ENCODE results near the gene SNX10.
"Not testable (repeated sequence)": the region's sequence is repeated elsewhere in the genome, so short reads cannot be mapped to it uniquely, and the experiment has no call there.

Gene SNX10

GRCh38 chr7:26291699-26292538 is at the start of gene SNX10:
Gene SNX10, plus strand, starts transcription at chr7:26291862. Its CDS starts 54,581 bp downstream, at chr7:26346443.
- peak; percentile 46 to 47 for DNase-seq (ENCODE audit: low read depth in 1 of 2, low spot score in 1 of 2)

- no peak for DNase-seq (ENCODE audit: low read depth in 1 of 2, low spot score in 1 of 2)
These were observed 46.5 kb upstream of the SNX10 start for GRCh38 chr7:26245150-26245549.

- no peak for DNase-seq (ENCODE audit: low read depth in 1 of 2, low spot score in 1 of 2)
These were observed 41.4 kb upstream of the SNX10 start for GRCh38 chr7:26250239-26250638.

- not testable (repeated sequence) for DNase-seq (ENCODE audit: low read depth in 1 of 2, low spot score in 1 of 2)
These were observed 29.8 kb upstream of the SNX10 start for GRCh38 chr7:26261866-26262265.

GRCh38 chr7:26265065-26265464 is 26.6 kb upstream of the SNX10 start:
- DNase-seq (ENCODE audit: low read depth in 1 of 2, low spot score in 1 of 2) = no peak

- DNase-seq (ENCODE audit: low read depth in 1 of 2, low spot score in 1 of 2) = no peak
These were observed 26.1 kb upstream of the SNX10 start for GRCh38 chr7:26265499-26266075.

GRCh38 chr7:26267601-26268166 is 24.0 kb upstream of the SNX10 start:
- DNase-seq (ENCODE audit: low read depth in 1 of 2, low spot score in 1 of 2) = no peak

GRCh38 chr7:26275213-26275612 is 16.4 kb upstream of the SNX10 start:
- DNase-seq (ENCODE audit: low read depth in 1 of 2, low spot score in 1 of 2) = no peak

- DNase-seq (ENCODE audit: low read depth in 1 of 2, low spot score in 1 of 2) = no peak
These were observed 12.9 kb upstream of the SNX10 start for GRCh38 chr7:26278770-26279169.

- no peak for DNase-seq (ENCODE audit: low read depth in 1 of 2, low spot score in 1 of 2)
These were observed 12.3 kb upstream of the SNX10 start for GRCh38 chr7:26279405-26279804.

GRCh38 chr7:26280097-26280496 is 11.6 kb upstream of the SNX10 start:
- no peak for DNase-seq (ENCODE audit: low read depth in 1 of 2, low spot score in 1 of 2)

GRCh38 chr7:26280723-26281122 is 10.9 kb upstream of the SNX10 start:
- DNase-seq (ENCODE audit: low read depth in 1 of 2, low spot score in 1 of 2) = no peak

- no peak for DNase-seq (ENCODE audit: low read depth in 1 of 2, low spot score in 1 of 2)
These were observed 7.2 kb upstream of the SNX10 start for GRCh38 chr7:26284477-26284876.

- DNase-seq (ENCODE audit: low read depth in 1 of 2, low spot score in 1 of 2) = no peak
These were observed 6.5 kb upstream of the SNX10 start for GRCh38 chr7:26284995-26285632.

GRCh38 chr7:26286157-26286556 is 5.5 kb upstream of the SNX10 start:
- DNase-seq (ENCODE audit: low read depth in 1 of 2, low spot score in 1 of 2) = no peak

GRCh38 chr7:26288126-26288525 is 3.5 kb upstream of the SNX10 start:
- not testable (repeated sequence) for DNase-seq (ENCODE audit: low read depth in 1 of 2, low spot score in 1 of 2)

- DNase-seq (ENCODE audit: low read depth in 1 of 2, low spot score in 1 of 2) = no peak
These were observed 411 bp upstream of the SNX10 start for GRCh38 chr7:26291251-26291650.

- no peak for DNase-seq (ENCODE audit: low read depth in 1 of 2, low spot score in 1 of 2)
These were observed 1.3 kb downstream of the SNX10 start for GRCh38 chr7:26292768-26293560.

- DNase-seq (ENCODE audit: low read depth in 1 of 2, low spot score in 1 of 2) = peak in 1 of 2 donors; percentile 36
These were observed 2.1 kb downstream of the SNX10 start for GRCh38 chr7:26293569-26294308.

GRCh38 chr7:26295015-26295414 is 3.4 kb downstream of the SNX10 start:
- no peak for DNase-seq (ENCODE audit: low read depth in 1 of 2, low spot score in 1 of 2)

Data from stimulated activated CD4-positive, alpha-beta T cell treated with anti-CD3 and anti-CD28 coated beads, Interleukin-15, amount 100 ng/mL, for 1 hour (primary cell).